Subcutaneous adipose tissue (tissue), 4 donors: ENCODE data around the gene ARHGAP8. TPM values are rescaled to one million over a fixed set of nuclear protein-coding genes. Genes with fewer than 3 reads are reported as not detected.

ENCODE experiments used
- total RNA-seq, 4 donors: library from RNA; depleted of rRNA; stranded (reverse); fragments of >200 nt; gene quantifications; one replicate each; pipeline ENCODE4 v1.1.0, GENCODE V29; 2016
- TF ChIP-seq, protein P1 (sequence below): fragments of 450-650 bp; IDR thresholded peaks from one replicate; pipeline ENCODE4 v1.5.1; 2016; ENCODE audit warnings: low read depth, mild to moderate bottlenecking, control low read depth, antibody characterized with exemption, moderate library complexity

ARHGAP8 gene
- total RNA-seq, 4 donors from 2014 or later = 1.3 to 13.4 (median 2.4) TPM

GRCh38 chr22:44891293-44891747 is 138.9 kb downstream of the ARHGAP8 start:
- TF ChIP-seq, protein P1, sequence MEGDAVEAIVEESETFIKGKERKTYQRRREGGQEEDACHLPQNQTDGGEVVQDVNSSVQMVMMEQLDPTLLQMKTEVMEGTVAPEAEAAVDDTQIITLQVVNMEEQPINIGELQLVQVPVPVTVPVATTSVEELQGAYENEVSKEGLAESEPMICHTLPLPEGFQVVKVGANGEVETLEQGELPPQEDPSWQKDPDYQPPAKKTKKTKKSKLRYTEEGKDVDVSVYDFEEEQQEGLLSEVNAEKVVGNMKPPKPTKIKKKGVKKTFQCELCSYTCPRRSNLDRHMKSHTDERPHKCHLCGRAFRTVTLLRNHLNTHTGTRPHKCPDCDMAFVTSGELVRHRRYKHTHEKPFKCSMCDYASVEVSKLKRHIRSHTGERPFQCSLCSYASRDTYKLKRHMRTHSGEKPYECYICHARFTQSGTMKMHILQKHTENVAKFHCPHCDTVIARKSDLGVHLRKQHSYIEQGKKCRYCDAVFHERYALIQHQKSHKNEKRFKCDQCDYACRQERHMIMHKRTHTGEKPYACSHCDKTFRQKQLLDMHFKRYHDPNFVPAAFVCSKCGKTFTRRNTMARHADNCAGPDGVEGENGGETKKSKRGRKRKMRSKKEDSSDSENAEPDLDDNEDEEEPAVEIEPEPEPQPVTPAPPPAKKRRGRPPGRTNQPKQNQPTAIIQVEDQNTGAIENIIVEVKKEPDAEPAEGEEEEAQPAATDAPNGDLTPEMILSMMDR = no peak

- TF ChIP-seq, protein P1 = no peak
Observed at GRCh38 chr22:44891791-44892190, 139.4 kb downstream of the ARHGAP8 start.

GRCh38 chr22:44892243-44892642 is 139.9 kb downstream of the ARHGAP8 start:
- TF ChIP-seq, protein P1 = no peak

DNA sequence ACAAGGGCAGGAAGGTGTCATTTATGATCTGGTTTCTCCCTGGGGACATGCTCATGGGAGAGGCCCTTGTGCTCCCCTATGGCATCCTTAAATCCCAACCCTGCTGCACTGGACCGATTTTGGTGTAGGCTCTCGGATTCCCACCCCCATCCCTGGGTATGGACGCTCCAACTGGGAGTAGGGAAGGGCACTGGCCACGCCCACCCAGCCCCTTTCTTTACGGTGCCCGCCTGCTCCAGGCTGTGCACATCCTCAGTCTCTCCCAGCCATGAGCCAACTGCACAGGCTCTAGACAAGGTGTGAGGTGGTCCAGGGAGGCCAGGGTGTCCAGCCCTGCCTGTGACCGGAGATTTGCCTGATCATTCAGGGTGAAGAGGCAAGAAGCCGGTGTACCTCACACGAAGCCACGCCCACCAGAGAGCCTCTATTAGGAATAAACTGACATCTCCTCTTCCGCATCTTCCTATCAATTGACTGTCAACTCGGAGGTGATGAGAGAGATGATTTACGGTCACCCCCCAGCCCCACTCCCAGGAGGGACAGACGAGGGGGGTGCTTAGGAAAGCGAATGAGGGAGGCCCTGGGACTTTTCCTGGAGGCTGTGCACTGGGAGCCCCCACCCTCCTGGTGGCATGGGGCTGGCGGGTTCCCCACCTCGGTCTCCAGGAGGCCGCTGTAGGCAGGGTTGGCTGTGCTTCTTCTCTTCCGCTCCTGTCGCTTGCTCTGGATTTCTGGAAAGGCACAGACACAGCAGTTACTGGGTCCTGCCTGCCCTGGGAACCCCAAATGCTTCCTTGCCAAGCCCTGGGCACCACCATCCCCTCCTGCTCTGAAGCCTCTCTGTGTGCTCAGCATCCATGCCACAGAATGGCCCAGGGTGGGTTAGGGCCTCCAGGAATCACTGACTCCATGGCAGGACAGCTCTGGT is 140.7 kb downstream of the ARHGAP8 start:
- TF ChIP-seq, protein P1 = no peak

DNA sequence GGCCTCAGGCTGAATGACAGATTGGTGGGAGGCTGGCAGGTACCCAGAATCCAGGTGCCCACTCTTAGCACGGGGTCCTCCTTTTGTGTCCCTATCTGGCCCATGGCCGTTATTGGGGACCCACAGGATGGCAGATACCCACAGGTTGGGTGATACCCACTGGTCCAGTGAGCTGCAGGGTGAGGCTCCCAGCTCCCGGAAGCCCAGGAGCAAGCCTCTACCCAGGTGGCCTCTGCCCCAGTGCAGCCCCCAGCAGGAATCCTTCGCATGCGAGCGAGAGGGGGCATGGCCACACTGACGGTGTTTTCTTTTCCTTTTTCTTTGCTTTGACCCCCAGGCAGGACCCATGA is 141.3 kb downstream of the ARHGAP8 start:
- TF ChIP-seq, protein P1 = no peak

- TF ChIP-seq, protein P1 = no peak
Observed at GRCh38 chr22:44894321-44894720, 141.9 kb downstream of the ARHGAP8 start.

- TF ChIP-seq, protein P1 = no peak
Observed at GRCh38 chr22:44894782-44895181, 142.4 kb downstream of the ARHGAP8 start.
